Mesodermal cell (in vitro differentiated cells): ENCODE results near the gene SASH3.

Experiments used
- H3K27ac ChIP-seq: 2 replicates; pipeline ENCODE4 v1.7.0; 2013; ENCODE audit warnings: mild to moderate bottlenecking, low read depth, low read length, moderate library complexity; ENCODE audit not compliant: severe bottlenecking
- H3K36me3 ChIP-seq: 2 replicates; pipeline ENCODE4 v1.7.1; 2013; ENCODE audit warnings: mild to moderate bottlenecking, low read length, moderate library complexity; ENCODE audit not compliant: control insufficient read depth, insufficient read depth
- H3K4me1 ChIP-seq: one replicate; pipeline ENCODE4 v1.7.1; 2013; ENCODE audit warnings: mild to moderate bottlenecking, low read length; ENCODE audit not compliant: insufficient read depth, control insufficient read depth, poor library complexity, severe bottlenecking
- H3K4me3 ChIP-seq: 2 replicates; pipeline ENCODE4 v1.7.0; 2013; ENCODE audit warnings: low read length, control low read depth, mild to moderate bottlenecking; ENCODE audit not compliant: insufficient read depth, poor library complexity, severe bottlenecking; ENCODE audit errors: extremely low read depth
- H3K9me3 ChIP-seq: 2 replicates; pipeline ENCODE4 v1.7.1; 2013; ENCODE audit warnings: mild to moderate bottlenecking, low read length, moderate library complexity; ENCODE audit not compliant: control insufficient read depth
- WGBS, 2 experiments: methylation state at CpG; one replicate each; pipeline ENCODE4 v1.1.5; 2013; ENCODE audit warnings: missing lambda C conversion rate in 2 of 2; ENCODE audit not compliant: insufficient coverage in 2 of 2; 5-methylcytosine and 5-hydroxymethylcytosine counted together

The SASH3 gene

GRCh38 chrX:129795584-129795983 is 15.8 kb downstream of the SASH3 start:
- no peak overlapping the region for H3K27ac ChIP-seq
- H3K4me3 ChIP-seq, result no peak overlapping the region
- peaks cover 12% of the 10 kb centered on the region for H3K36me3 ChIP-seq
- no CpG with 5 or more reads among the region's 1 CpG for WGBS, 2 experiments
- H3K9me3 ChIP-seq, result no peaks in the 10 kb centered on the region
- H3K4me1 ChIP-seq, result no peaks in the 10 kb centered on the region

DNA sequence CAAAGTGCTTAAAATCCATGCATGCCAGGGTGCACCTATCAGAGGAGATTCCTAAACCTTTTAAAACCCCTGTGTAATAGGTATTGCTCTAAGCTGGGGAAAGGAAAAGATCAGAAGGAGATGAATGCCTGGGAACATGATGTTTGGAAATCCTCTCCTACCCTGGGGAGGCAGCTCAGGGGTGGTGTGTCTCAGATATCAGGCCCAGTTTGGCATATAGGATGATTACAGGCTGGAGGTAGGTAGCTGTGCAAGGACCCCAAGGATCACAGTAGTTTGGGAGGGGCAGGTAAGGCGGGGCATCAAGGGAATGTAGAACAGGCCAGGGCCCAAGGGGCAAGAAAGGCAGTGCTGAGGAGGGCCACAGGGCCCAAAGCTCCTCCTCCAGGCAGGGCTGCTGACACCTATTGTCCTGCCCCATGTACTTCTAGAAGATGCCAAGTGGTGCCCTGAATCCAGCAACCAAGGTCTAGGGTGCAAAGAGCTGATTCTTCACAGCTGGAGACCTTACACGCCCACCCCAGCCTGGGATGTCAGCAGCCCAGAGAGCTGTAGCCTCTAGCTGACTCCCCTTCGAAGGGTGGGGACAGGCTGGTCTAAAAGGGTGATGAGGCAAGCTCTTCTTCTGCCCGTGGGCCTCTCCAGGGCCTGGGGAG is 17.6 kb downstream of the SASH3 start:
- 92 to 94% methylated on average over 2 to 3 of the region's 4 CpGs for WGBS, 2 experiments
- Histone ChIP-seq H3K4me3 (no peak overlapping the region), H3K36me3 (peaks cover 20% of the 10 kb centered on the region), H3K27ac (no peak overlapping the region), H3K4me1 (no peaks in the 10 kb centered on the region), H3K9me3 (no peaks in the 10 kb centered on the region)

DNA sequence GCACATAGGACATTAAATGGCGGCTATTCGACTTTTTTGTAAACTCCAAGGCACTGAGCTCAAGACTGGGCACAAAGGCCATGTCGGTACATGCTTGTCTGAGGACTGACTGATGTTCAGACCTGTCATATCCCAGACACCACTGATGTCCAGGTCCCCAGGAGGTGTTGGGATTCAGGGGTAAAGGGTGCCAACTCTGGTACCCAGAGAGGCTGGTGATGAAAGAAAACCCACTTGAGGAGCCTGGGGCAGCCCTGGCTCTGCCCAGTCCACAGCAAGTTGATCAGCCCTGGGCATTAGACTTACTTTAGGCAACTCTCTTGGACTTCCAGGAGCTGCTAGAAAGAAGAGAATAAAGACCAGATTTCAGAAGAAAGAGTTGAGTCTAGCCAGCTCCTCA is 18.7 kb downstream of the SASH3 start:
- Histone ChIP-seq H3K4me3 (no peak overlapping the region), H3K4me1 (no peaks in the 10 kb centered on the region), H3K36me3 (peaks cover 23% of the 10 kb centered on the region), H3K27ac (no peak overlapping the region), H3K9me3 (no peaks in the 10 kb centered on the region)
- 100% methylated on average over 3 of the region's 3 CpGs; no CpG with 5 or more reads in 1 of the 2 experiments for WGBS, 2 experiments

GRCh38 chrX:129798888-129799287 is 19.1 kb downstream of the SASH3 start:
- no peaks in the 10 kb centered on the region for H3K9me3 ChIP-seq
- WGBS, 2 experiments, result no CpG with 5 or more reads among the region's 5 CpGs
- H3K4me3 ChIP-seq, result no peak overlapping the region
- peaks cover 23% of the 10 kb centered on the region for H3K36me3 ChIP-seq
- H3K27ac ChIP-seq, result no peak overlapping the region
- H3K4me1 ChIP-seq, result no peaks in the 10 kb centered on the region

- no peak overlapping the region for H3K4me3 ChIP-seq
- H3K27ac ChIP-seq, result no peak overlapping the region
- 90% methylated on average over 2 of the region's 4 CpGs; no CpG with 5 or more reads in 1 of the 2 experiments for WGBS, 2 experiments
- no peaks in the 10 kb centered on the region for H3K9me3 ChIP-seq
- no peaks in the 10 kb centered on the region for H3K4me1 ChIP-seq
- peaks cover 29% of the 10 kb centered on the region for H3K36me3 ChIP-seq
Measured at GRCh38 chrX:129800186-129800585, 20.4 kb downstream of the SASH3 start.

DNA sequence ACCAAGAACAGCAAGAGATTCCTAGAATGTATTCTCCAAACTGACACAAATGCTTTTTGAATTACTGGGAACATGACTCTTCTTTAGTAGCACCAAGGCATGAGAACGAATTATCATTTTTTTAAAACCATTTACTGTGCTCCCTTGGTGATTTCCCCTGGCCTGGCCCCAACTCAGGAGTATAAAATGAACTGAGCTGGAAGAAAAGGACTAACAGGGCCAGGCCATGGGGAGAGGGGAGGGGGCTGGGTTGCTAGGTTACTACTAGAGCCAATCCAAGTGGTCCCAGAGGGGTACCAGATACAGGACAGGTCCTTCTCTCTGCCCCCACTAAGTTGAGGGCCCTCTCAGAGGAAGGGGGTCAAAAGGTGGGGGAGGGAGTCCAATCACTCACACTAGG is 23.1 kb downstream of the SASH3 start:
- H3K27ac ChIP-seq, result no peak overlapping the region
- no CpG with 5 or more reads among the region's 1 CpG for WGBS, 2 experiments
- H3K9me3 ChIP-seq, result no peaks in the 10 kb centered on the region
- H3K4me3 ChIP-seq, result no peak overlapping the region
- no peaks in the 10 kb centered on the region for H3K4me1 ChIP-seq
- peaks cover 38% of the 10 kb centered on the region for H3K36me3 ChIP-seq

DNA sequence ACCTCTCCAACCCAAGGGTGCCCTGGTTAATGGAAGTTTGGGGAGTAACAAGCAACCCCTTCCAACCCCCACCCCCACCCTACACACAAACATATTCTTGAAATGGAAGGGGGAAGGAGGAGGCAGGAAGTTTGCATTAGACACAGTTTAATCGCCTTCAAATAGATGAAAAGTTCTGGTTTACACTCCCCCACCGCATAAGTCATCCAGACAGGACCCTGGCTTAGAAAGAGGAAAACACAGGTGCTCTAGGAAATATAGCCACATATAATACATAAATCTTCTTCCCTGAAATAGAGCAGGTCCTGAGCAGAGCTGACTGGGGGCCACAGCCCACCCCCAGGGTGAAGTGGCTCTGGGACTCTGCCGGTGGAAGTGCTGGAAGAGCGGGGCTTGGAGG is 25.1 kb downstream of the SASH3 start:
- WGBS, 2 experiments, result 100% methylated on average over 1 of the region's 4 CpGs; no CpG with 5 or more reads in 1 of the 2 experiments
- Histone ChIP-seq H3K9me3 (no peaks in the 10 kb centered on the region), H3K4me1 (no peaks in the 10 kb centered on the region), H3K4me3 (no peak overlapping the region), H3K27ac (no peak overlapping the region), H3K36me3 (peaks cover 43% of the 10 kb centered on the region)

GRCh38 chrX:129808158-129808828 is 28.5 kb downstream of the SASH3 start:
- Histone ChIP-seq H3K27ac (no peak overlapping the region), H3K36me3 (peaks cover 39% of the 10 kb centered on the region), H3K4me1 (no peaks in the 10 kb centered on the region), H3K4me3 (no peak overlapping the region), H3K9me3 (no peaks in the 10 kb centered on the region)
- no CpG with 5 or more reads among the region's 2 CpGs for WGBS, 2 experiments

GRCh38 chrX:129808829-129809796 is 29.4 kb downstream of the SASH3 start:
- no peaks in the 10 kb centered on the region for H3K4me1 ChIP-seq
- no peak overlapping the region for H3K27ac ChIP-seq
- no peak overlapping the region for H3K4me3 ChIP-seq
- H3K36me3 ChIP-seq, result peaks cover 44% of the 10 kb centered on the region
- no peaks in the 10 kb centered on the region for H3K9me3 ChIP-seq
- 83% methylated on average over 2 of the region's 7 CpGs; no CpG with 5 or more reads in 1 of the 2 experiments for WGBS, 2 experiments

DNA sequence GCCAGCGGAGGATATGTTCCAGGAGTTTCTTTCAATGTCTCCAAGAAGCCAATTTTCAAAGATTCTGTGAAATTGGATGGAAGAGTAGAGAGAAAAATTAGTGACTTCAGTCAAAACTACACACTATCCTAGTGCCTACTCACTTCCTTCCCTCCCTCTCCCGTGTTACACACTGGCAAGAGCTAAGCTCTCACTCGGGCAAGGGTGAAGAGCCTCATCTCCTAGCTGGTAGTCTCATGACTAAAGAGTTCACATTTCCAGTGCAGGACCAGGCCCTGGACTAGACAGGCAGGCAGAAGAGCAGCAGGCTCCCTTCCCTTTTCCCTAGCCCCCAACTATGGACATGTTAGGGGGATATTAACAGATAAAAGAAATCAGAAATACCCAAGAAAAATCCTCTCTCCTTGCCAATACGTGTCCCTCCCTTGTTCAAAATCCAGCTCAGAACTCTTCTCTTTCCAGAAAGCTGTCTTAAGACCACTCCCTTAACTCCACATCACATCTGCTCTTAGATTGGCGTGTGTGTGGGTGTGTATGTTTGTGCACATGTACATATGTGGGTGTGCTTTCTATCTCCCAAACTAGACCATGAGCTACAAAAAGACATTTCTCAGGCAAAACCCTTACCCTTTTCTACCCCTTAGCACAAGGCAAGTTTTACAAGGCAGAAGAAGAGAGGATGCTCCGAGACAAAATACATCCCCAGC is 34.1 kb downstream of the SASH3 start:
- Histone ChIP-seq H3K9me3 (no peaks in the 10 kb centered on the region), H3K4me3 (no peak overlapping the region), H3K4me1 (no peaks in the 10 kb centered on the region), H3K36me3 (peaks cover 51% of the 10 kb centered on the region), H3K27ac (no peak overlapping the region)
- WGBS, 2 experiments, result 100% methylated on average over 1 of the region's 6 CpGs
